Smooth muscle cell (in vitro differentiated cells): ENCODE data around the gene CDH13. TPM values are rescaled to one million over a fixed set of nuclear protein-coding genes. Genes with fewer than 3 reads are reported as not detected.

Experiments used
- DNase-seq: peaks from one replicate; lab custom pipeline; 2025; ENCODE audit not compliant: unreplicated experiment; lab: John Stamatoyannopoulos, UW
- H2AFZ ChIP-seq: fragments of 200-600 bp; sonication (generic); 2 replicates; pipeline ENCODE4 v1.6.0; 2016; ENCODE audit warnings: antibody characterized with exemption, low read depth, mild to moderate bottlenecking
- H3F3A ChIP-seq: fragments of 200-600 bp; sonication (generic); 2 replicates; pipeline ENCODE4 v1.6.0; 2017; ENCODE audit warnings: antibody characterized with exemption, low read depth
- H3K27ac ChIP-seq: fragments of 200-600 bp; sonication (generic); 2 replicates; pipeline ENCODE4 v1.5.1; 2016; ENCODE audit warnings: low read depth, mild to moderate bottlenecking
- H3K27me3 ChIP-seq: fragments of 200-600 bp; sonication (generic); 2 replicates; pipeline ENCODE4 v1.6.1; 2016; ENCODE audit warnings: low read depth, mild to moderate bottlenecking
- H3K36me3 ChIP-seq: fragments of 200-600 bp; sonication (generic); 2 replicates; pipeline ENCODE4 v1.5.1; 2016; ENCODE audit warnings: low read depth
- H3K4me1 ChIP-seq: fragments of 200-600 bp; sonication (generic); 2 replicates; pipeline ENCODE4 v1.5.1; 2016; ENCODE audit warnings: low read depth
- H3K4me2 ChIP-seq: fragments of 200-600 bp; sonication (generic); 2 replicates; pipeline ENCODE4 v1.6.0; 2016; ENCODE audit warnings: mild to moderate bottlenecking
- H3K4me3 ChIP-seq: fragments of 200-600 bp; sonication (generic); 2 replicates; pipeline ENCODE4 v1.5.1; 2016; ENCODE audit warnings: mild to moderate bottlenecking
- H3K79me2 ChIP-seq: fragments of 200-600 bp; sonication (generic); 2 replicates; pipeline ENCODE4 v1.6.0; 2016; ENCODE audit warnings: low read depth, mild to moderate bottlenecking
- H3K9ac ChIP-seq: fragments of 200-600 bp; sonication (generic); 2 replicates; pipeline ENCODE4 v1.6.0; 2016; ENCODE audit warnings: low read depth
- H3K9me3 ChIP-seq: fragments of 200-600 bp; sonication (generic); replicated peaks from 2 replicates; pipeline ENCODE4 v1.5.1; 2016; ENCODE audit warnings: low read depth
- H4K20me1 ChIP-seq: fragments of 200-600 bp; sonication (generic); 2 replicates; pipeline ENCODE4 v1.6.0; 2016; ENCODE audit warnings: low read depth
- CTCF ChIP-seq: fragments of 200-600 bp; sonication (generic); IDR thresholded peaks from 2 replicates; pipeline ENCODE4 v1.5.1; 2017; ENCODE audit warnings: borderline replicate concordance, mild to moderate bottlenecking, antibody characterized with exemption; ENCODE audit not compliant: insufficient read depth, poor library complexity, severe bottlenecking
- WGBS: methylation state at CpG from one replicate; pipeline ENCODE4 v1.1.7; 2016; ENCODE audit warnings: low lambda C conversion rate; 5-methylcytosine and 5-hydroxymethylcytosine counted together
- polyA plus RNA-seq: library from polyadenylated mRNA; unstranded; fragments of >200 nt; fragmentation: Nextera tagmentation; extraction: Ambion mirVana; gene quantifications from 2 replicates; pipeline ENCODE4 v1.2.1, GENCODE V29; 2016
- total RNA-seq: library from RNA; depleted of rRNA; stranded (reverse); fragments of >200 nt; gene quantifications from 2 replicates; pipeline ENCODE4 v1.2.3, GENCODE V29; 2014

CDH13 gene
- total and polyA plus RNA-seq, 2 experiments from 2014 or later = 12.1 to 32.2 TPM

- TF ChIP-seq CTCF = no peak
- no peaks in the 10 kb centered on the region for H3F3A ChIP-seq
- no peaks in the 10 kb centered on the region for H4K20me1 ChIP-seq
- H3K9ac ChIP-seq = no peak overlapping the region
- peaks cover 5% of the 10 kb centered on the region for H3K27me3 ChIP-seq
- no peaks in the 10 kb centered on the region for H3K79me2 ChIP-seq
- H3K4me3 ChIP-seq = no peak overlapping the region
- no peaks in the 10 kb centered on the region for H3K36me3 ChIP-seq
- no peak overlapping the region for H3K4me2 ChIP-seq
- H2AFZ ChIP-seq = no peak overlapping the region
- no peaks in the 10 kb centered on the region for H3K9me3 ChIP-seq
- 83% methylated on average over 7 of the region's 7 CpGs for WGBS
- DNase-seq = no peak
- no peaks in the 10 kb centered on the region for H3K4me1 ChIP-seq
- no peak overlapping the region for H3K27ac ChIP-seq
Measured at GRCh38 chr16:83700918-83701317, 1074.1 kb downstream of the CDH13 start.

- Histone ChIP-seq H3K36me3 (no peaks in the 10 kb centered on the region), H2AFZ (no peak overlapping the region), H3K9ac (no peak overlapping the region), H3K27ac (no peak overlapping the region), H3K79me2 (no peaks in the 10 kb centered on the region), H3K9me3 (no peaks in the 10 kb centered on the region), H3K27me3 (peaks cover 2% of the 10 kb centered on the region), H3K4me3 (no peak overlapping the region), H3K4me1 (no peaks in the 10 kb centered on the region), H3K4me2 (no peak overlapping the region), H3F3A (no peaks in the 10 kb centered on the region), H4K20me1 (no peaks in the 10 kb centered on the region)
- peak; percentile 6 for DNase-seq
- 44% methylated on average over 9 of the region's 9 CpGs for WGBS
- no peak for TF ChIP-seq CTCF
Measured at GRCh38 chr16:83701494-83701893, 1074.7 kb downstream of the CDH13 start.

- H3K27ac ChIP-seq = no peak overlapping the region
- H3K4me2 ChIP-seq = no peak overlapping the region
- H2AFZ ChIP-seq = no peak overlapping the region
- no peak for TF ChIP-seq CTCF
- no peaks in the 10 kb centered on the region for H3F3A ChIP-seq
- H3K4me1 ChIP-seq = no peaks in the 10 kb centered on the region
- no peaks in the 10 kb centered on the region for H4K20me1 ChIP-seq
- no peaks in the 10 kb centered on the region for H3K9me3 ChIP-seq
- no peaks in the 10 kb centered on the region for H3K27me3 ChIP-seq
- no peak overlapping the region for H3K4me3 ChIP-seq
- no peak overlapping the region for H3K9ac ChIP-seq
- no peaks in the 10 kb centered on the region for H3K36me3 ChIP-seq
- no peak for DNase-seq
- no peaks in the 10 kb centered on the region for H3K79me2 ChIP-seq
Measured at GRCh38 chr16:83704656-83705055, 1077.9 kb downstream of the CDH13 start.

- H3K9me3 ChIP-seq = no peaks in the 10 kb centered on the region
- DNase-seq = no peak
- H3K79me2 ChIP-seq = no peaks in the 10 kb centered on the region
- no peak for TF ChIP-seq CTCF
- no peaks in the 10 kb centered on the region for H3K4me1 ChIP-seq
- H3K4me2 ChIP-seq = no peak overlapping the region
- 67% methylated on average over 4 of the region's 4 CpGs for WGBS
- no peak overlapping the region for H3K9ac ChIP-seq
- no peaks in the 10 kb centered on the region for H3F3A ChIP-seq
- H2AFZ ChIP-seq = no peak overlapping the region
- no peaks in the 10 kb centered on the region for H3K27me3 ChIP-seq
- H3K4me3 ChIP-seq = no peak overlapping the region
- no peaks in the 10 kb centered on the region for H3K36me3 ChIP-seq
- no peaks in the 10 kb centered on the region for H4K20me1 ChIP-seq
- H3K27ac ChIP-seq = no peak overlapping the region
Measured at GRCh38 chr16:83705856-83706255, 1079.1 kb downstream of the CDH13 start.
